ENCODE data around the gene PERCC1. TPM values are rescaled to one million over a fixed set of nuclear protein-coding genes. Genes with fewer than 3 reads are reported as not detected.
"Not testable (repeated sequence)": the region's sequence is repeated elsewhere in the genome, so short reads cannot be mapped to it uniquely, and the experiment has no call there.

The PERCC1 gene
- total RNA-seq, 1 experiment from 2014 or later: not detected

DNA sequence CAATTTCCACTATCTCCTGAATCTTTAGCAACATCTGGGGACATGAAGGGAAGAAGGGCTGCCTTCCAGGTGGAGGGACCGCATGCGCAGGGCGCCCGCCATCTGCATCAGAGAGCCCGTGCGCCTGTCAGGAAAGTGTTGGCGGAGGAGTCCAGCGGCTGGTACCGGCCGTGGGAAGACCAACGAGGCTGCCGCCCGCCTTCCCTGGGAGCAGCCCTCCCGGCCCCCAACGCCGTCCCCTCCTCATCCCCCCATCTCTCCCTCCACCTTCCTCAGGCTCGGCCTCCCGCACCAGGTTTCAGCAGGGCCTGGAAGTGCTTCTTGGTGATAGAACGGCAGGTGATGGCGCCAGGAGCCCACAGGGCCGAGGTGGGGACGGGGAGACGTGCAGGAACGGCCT, 35.2 kb downstream of the PERCC1 start:
- Histone ChIP-seq H3K27ac (ENCODE audit: low read depth, low read length, poor library complexity, severe bottlenecking) (no peak overlapping the region), H3K4me1 (ENCODE audit: insufficient read depth, low read length, poor library complexity, severe bottlenecking) (no peaks in the 10 kb centered on the region), H3K36me3 (ENCODE audit: insufficient read depth, low read length, poor library complexity, severe bottlenecking) (no peaks in the 10 kb centered on the region), H3K4me3 (ENCODE audit: low read depth, low read length, poor library complexity, severe bottlenecking) (no peak overlapping the region), H3K9me3 (ENCODE audit: low read depth, low read length, poor library complexity, severe bottlenecking) (no peaks in the 10 kb centered on the region), H3K27me3 (replicated peaks; ENCODE audit: insufficient read depth, low read depth, low read length, poor library complexity) (no peaks in the 10 kb centered on the region)
- intact Hi-C loops (cut with micrococcal nuclease; ENCODE audit: unreplicated experiment): no loop called here
- no TSS peak for BruUV-seq (replicated peaks)
- no peak for DNase-seq (ENCODE audit: low spot score)
- TF ChIP-seq, protein P1, sequence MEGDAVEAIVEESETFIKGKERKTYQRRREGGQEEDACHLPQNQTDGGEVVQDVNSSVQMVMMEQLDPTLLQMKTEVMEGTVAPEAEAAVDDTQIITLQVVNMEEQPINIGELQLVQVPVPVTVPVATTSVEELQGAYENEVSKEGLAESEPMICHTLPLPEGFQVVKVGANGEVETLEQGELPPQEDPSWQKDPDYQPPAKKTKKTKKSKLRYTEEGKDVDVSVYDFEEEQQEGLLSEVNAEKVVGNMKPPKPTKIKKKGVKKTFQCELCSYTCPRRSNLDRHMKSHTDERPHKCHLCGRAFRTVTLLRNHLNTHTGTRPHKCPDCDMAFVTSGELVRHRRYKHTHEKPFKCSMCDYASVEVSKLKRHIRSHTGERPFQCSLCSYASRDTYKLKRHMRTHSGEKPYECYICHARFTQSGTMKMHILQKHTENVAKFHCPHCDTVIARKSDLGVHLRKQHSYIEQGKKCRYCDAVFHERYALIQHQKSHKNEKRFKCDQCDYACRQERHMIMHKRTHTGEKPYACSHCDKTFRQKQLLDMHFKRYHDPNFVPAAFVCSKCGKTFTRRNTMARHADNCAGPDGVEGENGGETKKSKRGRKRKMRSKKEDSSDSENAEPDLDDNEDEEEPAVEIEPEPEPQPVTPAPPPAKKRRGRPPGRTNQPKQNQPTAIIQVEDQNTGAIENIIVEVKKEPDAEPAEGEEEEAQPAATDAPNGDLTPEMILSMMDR (conservative IDR thresholded peaks at IDR 0.05; ENCODE audit: low read depth, low read length): no peak
- no peak for TF ChIP-seq EZH2 (IDR thresholded peaks at IDR 0.05; ENCODE audit: borderline replicate concordance, low read depth, low read length, poor library complexity, severe bottlenecking)
- POLR2A ChIA-PET (ENCODE audit: low non-redundant PET): no interaction called here
- CTCF ChIA-PET: no interaction called here

DNA sequence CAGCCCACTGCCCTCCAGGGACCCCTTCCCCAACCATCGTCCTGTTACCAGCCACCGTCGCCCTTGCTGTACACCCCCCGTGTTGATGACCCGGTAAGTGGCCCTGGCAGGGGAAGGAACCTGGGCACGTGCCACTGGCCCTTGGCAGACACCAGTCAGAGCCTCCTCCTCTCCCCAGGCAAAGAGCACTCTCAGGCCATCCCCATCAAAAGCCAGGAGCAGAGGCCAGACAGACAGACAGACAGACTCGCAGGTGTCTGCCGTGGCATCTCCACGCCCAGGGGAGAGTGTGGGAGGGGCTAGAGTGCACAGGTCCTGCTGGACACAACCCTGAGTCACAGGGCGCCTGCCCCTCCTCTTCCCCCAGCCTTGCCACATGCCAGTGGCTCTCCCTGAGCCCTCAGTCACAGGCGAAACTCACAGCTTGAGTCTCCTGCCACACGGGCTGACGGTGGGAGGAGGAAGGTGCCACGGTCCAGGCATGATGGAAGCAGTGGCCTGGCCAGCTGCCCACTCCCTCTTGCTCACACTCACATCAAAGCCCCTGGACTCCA, 36.2 kb downstream of the PERCC1 start:
- no peaks in the 10 kb centered on the region for H3K4me1 ChIP-seq (ENCODE audit: insufficient read depth, low read length, poor library complexity, severe bottlenecking)
- no peaks in the 10 kb centered on the region for H3K9me3 ChIP-seq (ENCODE audit: low read depth, low read length, poor library complexity, severe bottlenecking)
- no peaks in the 10 kb centered on the region for H3K36me3 ChIP-seq (ENCODE audit: insufficient read depth, low read length, poor library complexity, severe bottlenecking)
- H3K27me3 ChIP-seq (replicated peaks; ENCODE audit: insufficient read depth, low read depth, low read length, poor library complexity): no peaks in the 10 kb centered on the region
- intact Hi-C loops (cut with micrococcal nuclease; ENCODE audit: unreplicated experiment): no loop called here
- no peak overlapping the region for H3K27ac ChIP-seq (ENCODE audit: low read depth, low read length, poor library complexity, severe bottlenecking)
- TF ChIP-seq, protein P1 (conservative IDR thresholded peaks at IDR 0.05; ENCODE audit: low read depth, low read length): no peak
- no peak for TF ChIP-seq EZH2 (IDR thresholded peaks at IDR 0.05; ENCODE audit: borderline replicate concordance, low read depth, low read length, poor library complexity, severe bottlenecking)
- no peak overlapping the region for H3K4me3 ChIP-seq (ENCODE audit: low read depth, low read length, poor library complexity, severe bottlenecking)
- DNase-seq (ENCODE audit: low spot score): no peak
- POLR2A ChIA-PET (ENCODE audit: low non-redundant PET): no interaction called here
- BruUV-seq (replicated peaks): no TSS peak
- CTCF ChIA-PET: no interaction called here

DNA sequence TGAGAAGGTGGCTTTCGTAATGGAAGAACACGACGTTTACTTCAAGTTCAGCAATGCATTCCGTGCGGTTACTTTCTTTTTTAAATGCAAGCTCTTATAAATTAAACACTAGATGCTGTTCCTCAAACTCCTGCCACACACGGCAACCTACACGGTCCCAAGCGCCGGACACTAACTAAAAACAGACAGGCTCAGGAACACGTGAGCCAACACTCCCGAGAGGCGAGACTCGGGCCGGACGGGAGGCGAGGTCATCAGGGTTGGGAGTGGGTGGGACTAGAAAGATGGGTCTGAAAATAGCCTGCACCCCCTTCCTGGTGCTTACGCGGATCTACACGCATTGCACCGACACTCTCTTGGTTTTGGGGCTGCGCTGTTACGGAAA, 37.5 kb downstream of the PERCC1 start:
- H3K9me3 ChIP-seq (ENCODE audit: low read depth, low read length, poor library complexity, severe bottlenecking): no peaks in the 10 kb centered on the region
- POLR2A ChIA-PET (ENCODE audit: low non-redundant PET): no interaction called here
- H3K4me1 ChIP-seq (ENCODE audit: insufficient read depth, low read length, poor library complexity, severe bottlenecking): no peaks in the 10 kb centered on the region
- CTCF ChIA-PET: no interaction called here
- H3K27ac ChIP-seq (ENCODE audit: low read depth, low read length, poor library complexity, severe bottlenecking): no peak overlapping the region
- no peak for TF ChIP-seq EZH2 (IDR thresholded peaks at IDR 0.05; ENCODE audit: borderline replicate concordance, low read depth, low read length, poor library complexity, severe bottlenecking)
- TF ChIP-seq, protein P1 (conservative IDR thresholded peaks at IDR 0.05; ENCODE audit: low read depth, low read length): no peak
- H3K4me3 ChIP-seq (ENCODE audit: low read depth, low read length, poor library complexity, severe bottlenecking): no peak overlapping the region
- intact Hi-C loops (cut with micrococcal nuclease; ENCODE audit: unreplicated experiment): no loop called here
- DNase-seq (ENCODE audit: low spot score): no peak
- BruUV-seq (replicated peaks): no TSS peak
- H3K27me3 ChIP-seq (replicated peaks; ENCODE audit: insufficient read depth, low read depth, low read length, poor library complexity): no peaks in the 10 kb centered on the region
- no peaks in the 10 kb centered on the region for H3K36me3 ChIP-seq (ENCODE audit: insufficient read depth, low read length, poor library complexity, severe bottlenecking)

DNA sequence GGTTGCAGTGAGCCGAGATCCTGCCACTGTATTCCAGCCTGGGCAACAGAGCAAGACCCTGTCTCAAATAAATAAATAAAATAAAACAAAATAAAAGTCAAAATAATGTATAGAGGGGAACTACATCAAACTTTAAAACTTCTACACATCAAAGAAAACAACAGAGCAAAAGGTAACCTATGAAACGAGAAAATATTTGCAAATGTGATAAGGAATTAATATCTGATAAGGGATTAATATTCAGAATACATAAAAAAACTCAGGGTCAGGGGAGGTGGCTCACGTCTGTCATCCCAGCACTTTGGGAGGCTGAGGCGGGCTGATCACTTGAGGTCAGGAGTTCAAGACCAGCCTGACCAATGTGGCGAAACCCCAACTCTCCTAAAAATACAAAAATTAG, 38.3 kb downstream of the PERCC1 start:
- H3K4me1 ChIP-seq (ENCODE audit: insufficient read depth, low read length, poor library complexity, severe bottlenecking); H3K27me3 ChIP-seq (replicated peaks; ENCODE audit: insufficient read depth, low read depth, low read length, poor library complexity); POLR2A ChIA-PET (ENCODE audit: low non-redundant PET); H3K36me3 ChIP-seq (ENCODE audit: insufficient read depth, low read length, poor library complexity, severe bottlenecking); H3K9me3 ChIP-seq (ENCODE audit: low read depth, low read length, poor library complexity, severe bottlenecking); intact Hi-C loops (cut with micrococcal nuclease; ENCODE audit: unreplicated experiment); H3K27ac ChIP-seq (ENCODE audit: low read depth, low read length, poor library complexity, severe bottlenecking); CTCF ChIA-PET; BruUV-seq (replicated peaks); DNase-seq (ENCODE audit: low spot score); H3K4me3 ChIP-seq (ENCODE audit: low read depth, low read length, poor library complexity, severe bottlenecking): not testable (repeated sequence)

Data from A673 (cell line).